Prostate gland (tissue), 2 donors: ENCODE data around the gene DNAJB1. TPM values are rescaled to one million over a fixed set of nuclear protein-coding genes. Genes with fewer than 3 reads are reported as not detected.

Experiments
- DNase-seq: peaks from one replicate; pipeline ENCODE4 v3.0.0-alpha.2; 2019; ENCODE audit warnings: low spot score
- H3K27ac ChIP-seq, 2 donors: fragments of 200-600 bp; sonication (generic); 2 replicates each; pipeline ENCODE4 v1.5.1; 2017 to 2019
- H3K27me3 ChIP-seq: fragments of 200-600 bp; sonication (generic); replicated peaks from 2 replicates; pipeline ENCODE4 v1.5.1; 2019; ENCODE audit not compliant: insufficient read depth
- H3K36me3 ChIP-seq, 2 donors: fragments of 200-600 bp; sonication (generic); 1 replicate in 1 of 2; 2 replicates in 1 of 2; pipeline versions ENCODE4 v1.5.1 to v1.8.1; 2017 to 2019
- H3K4me1 ChIP-seq: fragments of 200-600 bp; sonication (generic); replicated peaks from 2 replicates; pipeline ENCODE4 v1.5.1; 2019
- H3K4me3 ChIP-seq, 2 donors: fragments of 200-600 bp; sonication (generic); 2 replicates each; pipeline ENCODE4 v1.5.1; 2017 to 2019
- H3K9me3 ChIP-seq: fragments of 200-600 bp; sonication (generic); 2 replicates; pipeline ENCODE4 v1.5.1; 2017
- POLR2A ChIP-seq: fragments of 450-650 bp; IDR thresholded peaks from one replicate; pipeline ENCODE4 v1.6.1; 2016; ENCODE audit warnings: antibody characterized with exemption, mild to moderate bottlenecking
- POLR2AphosphoS5 ChIP-seq: sonication (generic); formaldehyde crosslinking; IDR thresholded peaks from one replicate; pipeline ENCODE4 v1.6.1; 2017; ENCODE audit warnings: antibody characterized with exemption
- WGBS: methylation state at CpG from one replicate; pipeline ENCODE4 v1.1.5; 2018; 5-methylcytosine and 5-hydroxymethylcytosine counted together
- intact Hi-C: fragments of 100-400 bp; cut with DNase I; formaldehyde crosslinking; loops from one replicate; pipeline ENCODE4 v1.14.2; 2022
- total RNA-seq, 2 donors: library from RNA; depleted of rRNA; stranded (reverse); fragments of >200 nt; gene quantifications; one replicate each; pipeline ENCODE4 v1.1.0, GENCODE V29; 2016
- TF ChIP-seq, protein P1 (sequence below), 4 experiments: fragments of 200-600 bp in 2 of 4; fragments of 450-650 bp in 2 of 4; sonication (generic) in 2 of 4; IDR thresholded peaks; 1 replicate in 3 of 4; 2 replicates in 1 of 4; pipeline ENCODE4 v1.5.1; 2016 to 2019; ENCODE audit warnings: antibody characterized with exemption in 4 of 4, mild to moderate bottlenecking in 2 of 4, moderate library complexity in 2 of 4

DNAJB1 gene
- total RNA-seq, result 100 to 1,000 TPM in 1 of 2 donors, 10 to 100 TPM in 1; 91.6 to 108 TPM

DNA sequence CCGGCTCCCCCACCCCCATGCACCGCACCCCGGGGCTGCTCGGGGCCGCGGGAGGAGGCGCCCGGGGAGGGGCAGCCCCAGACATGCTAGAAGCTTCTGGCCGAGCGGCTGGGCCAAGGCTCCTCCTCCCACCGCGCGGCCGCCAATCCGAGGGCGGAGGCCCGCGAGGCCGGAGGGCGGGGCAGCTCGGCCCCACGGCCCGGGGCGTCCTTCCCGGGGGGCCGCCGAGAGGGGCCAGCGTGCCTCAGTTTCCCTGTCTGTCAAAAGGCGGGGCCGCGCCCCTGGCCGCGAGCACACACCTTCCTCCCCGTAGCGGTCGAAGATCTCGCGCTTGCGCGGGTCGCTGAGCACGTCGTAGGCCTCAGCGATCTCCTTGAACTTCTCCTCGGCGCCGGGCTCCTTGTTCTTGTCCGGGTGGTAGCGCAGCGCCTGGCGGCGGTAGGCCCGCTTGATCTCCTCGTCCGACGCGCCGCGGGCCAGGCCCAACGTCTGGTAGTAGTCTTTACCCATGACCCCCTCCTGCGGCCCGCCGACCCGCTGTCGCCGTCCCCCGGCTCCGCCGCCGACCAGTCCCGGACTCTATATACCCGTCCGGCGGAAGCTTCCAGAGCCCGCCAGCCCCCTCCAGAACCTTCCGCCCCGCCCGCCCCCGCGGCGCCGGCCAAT lies at the start of gene DNAJB1:
TSS of gene DNAJB1 (minus strand) at position 558 of the 666 bp plus-strand sequence. CDS start at position 510, 48 bp downstream.
- Histone ChIP-seq H3K4me1 (peaks cover 9% of the 10 kb centered on the region), H3K27ac (peak within 1 kb of the TSS; percentile 100), H3K4me3 (peak within 1 kb of the TSS; percentile 85 to 98), H3K9me3 (no peaks in the 10 kb centered on the region), H3K27me3 (no peaks in the 10 kb centered on the region), H3K36me3 (peaks cover 0 to 9% of the 10 kb centered on the region in 2 donors)
- intact Hi-C loops, result loop anchor here (5.0 kb wide), 1 partner anchor 381 kb away; the partner anchor contains the start of gene ASF1B
- WGBS, result under 1% methylated on average over 56 of the region's 82 CpGs
- TF ChIP-seq POLR2AphosphoS5 (peak; percentile 90), POLR2A (peak; percentile 91)
- TF ChIP-seq, protein P1, sequence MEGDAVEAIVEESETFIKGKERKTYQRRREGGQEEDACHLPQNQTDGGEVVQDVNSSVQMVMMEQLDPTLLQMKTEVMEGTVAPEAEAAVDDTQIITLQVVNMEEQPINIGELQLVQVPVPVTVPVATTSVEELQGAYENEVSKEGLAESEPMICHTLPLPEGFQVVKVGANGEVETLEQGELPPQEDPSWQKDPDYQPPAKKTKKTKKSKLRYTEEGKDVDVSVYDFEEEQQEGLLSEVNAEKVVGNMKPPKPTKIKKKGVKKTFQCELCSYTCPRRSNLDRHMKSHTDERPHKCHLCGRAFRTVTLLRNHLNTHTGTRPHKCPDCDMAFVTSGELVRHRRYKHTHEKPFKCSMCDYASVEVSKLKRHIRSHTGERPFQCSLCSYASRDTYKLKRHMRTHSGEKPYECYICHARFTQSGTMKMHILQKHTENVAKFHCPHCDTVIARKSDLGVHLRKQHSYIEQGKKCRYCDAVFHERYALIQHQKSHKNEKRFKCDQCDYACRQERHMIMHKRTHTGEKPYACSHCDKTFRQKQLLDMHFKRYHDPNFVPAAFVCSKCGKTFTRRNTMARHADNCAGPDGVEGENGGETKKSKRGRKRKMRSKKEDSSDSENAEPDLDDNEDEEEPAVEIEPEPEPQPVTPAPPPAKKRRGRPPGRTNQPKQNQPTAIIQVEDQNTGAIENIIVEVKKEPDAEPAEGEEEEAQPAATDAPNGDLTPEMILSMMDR (IDR thresholded peaks at IDR 0.05), result no peak
- peak; percentile 83 for DNase-seq

DNA sequence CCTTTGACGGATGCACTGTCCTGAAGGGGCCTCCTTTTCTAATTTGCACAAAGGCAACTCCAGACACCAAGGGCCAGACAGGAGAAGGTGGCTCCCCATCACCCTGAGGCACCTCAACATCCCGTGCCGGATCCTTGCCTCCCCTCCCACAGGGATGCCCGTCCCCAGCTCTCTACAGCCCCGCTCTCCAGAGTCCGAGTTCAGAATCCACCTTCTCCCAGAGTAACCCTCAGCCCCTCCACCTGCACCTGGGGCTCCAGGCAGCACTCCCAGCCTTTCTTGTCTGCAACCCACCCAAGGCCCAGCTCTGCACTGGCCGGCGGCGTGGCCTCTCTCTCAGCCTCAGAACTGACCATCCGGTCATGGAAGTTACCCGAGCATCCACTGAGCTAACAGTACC lies 48.9 kb upstream of the DNAJB1 start:
- H3K36me3 ChIP-seq, result no peaks in the 10 kb centered on the region
- no peaks in the 10 kb centered on the region for H3K27me3 ChIP-seq
- H3K9me3 ChIP-seq, result no peaks in the 10 kb centered on the region
- TF ChIP-seq, protein P1 (IDR thresholded peaks at IDR 0.05), result no peak
- no peak for TF ChIP-seq POLR2A
- TF ChIP-seq POLR2AphosphoS5, result no peak
- intact Hi-C loops, result no loop called here
- WGBS, result 75% methylated on average over 11 of the region's 11 CpGs
- no peak for DNase-seq
- no peak overlapping the region for H3K27ac ChIP-seq
- peaks cover 3% of the 10 kb centered on the region for H3K4me1 ChIP-seq
- no peak overlapping the region for H3K4me3 ChIP-seq

- Histone ChIP-seq H3K27me3 (no peaks in the 10 kb centered on the region), H3K9me3 (no peaks in the 10 kb centered on the region), H3K36me3 (no peaks in the 10 kb centered on the region), H3K4me3 (no peak overlapping the region), H3K27ac (no peak overlapping the region), H3K4me1 (peaks cover 5% of the 10 kb centered on the region)
- no peak for DNase-seq
- TF ChIP-seq POLR2AphosphoS5, result no peak
- TF ChIP-seq, protein P1 (IDR thresholded peaks at IDR 0.05), result no peak
- no peak for TF ChIP-seq POLR2A
- intact Hi-C loops, result no loop called here
- WGBS, result 86% methylated on average over 10 of the region's 18 CpGs
These were observed 48.5 kb upstream of the DNAJB1 start for GRCh38 chr19:14566712-14567077.

- intact Hi-C loops, result no loop called here
- WGBS, result 85% methylated on average over 29 of the region's 31 CpGs
- Histone ChIP-seq H3K4me1 (peaks cover 5% of the 10 kb centered on the region), H3K36me3 (no peaks in the 10 kb centered on the region), H3K27me3 (no peaks in the 10 kb centered on the region), H3K9me3 (no peaks in the 10 kb centered on the region), H3K4me3 (no peak overlapping the region), H3K27ac (no peak overlapping the region)
- no peak for DNase-seq
- TF ChIP-seq, protein P1 (IDR thresholded peaks at IDR 0.05), result no peak
- no peak for TF ChIP-seq POLR2AphosphoS5
These were observed 47.8 kb upstream of the DNAJB1 start for GRCh38 chr19:14565765-14566711.
